Endothelial cell of umbilical vein (primary cell): Measurements from ENCODE around the gene PGAM1.

ENCODE experiments used
- EZH2 ChIP-seq: IDR thresholded peaks from 2 replicates; pipeline ENCODE4 v1.6.1; 2012; ENCODE audit warnings: borderline replicate concordance, low read depth, mild to moderate bottlenecking, moderate library complexity, low read length, inconsistent platforms; ENCODE audit not compliant: severe bottlenecking
- FOS ChIP-seq: IDR thresholded peaks from 2 replicates; pipeline ENCODE4 v1.6.1; 2011; ENCODE audit warnings: mild to moderate bottlenecking, low read length, moderate library complexity, borderline replicate concordance; ENCODE audit not compliant: insufficient read depth
- JUN ChIP-seq: IDR thresholded peaks from 2 replicates; pipeline ENCODE4 v1.6.1; 2011; ENCODE audit warnings: borderline replicate concordance, low read depth; ENCODE audit not compliant: insufficient read length, insufficient read depth
- MAX ChIP-seq: IDR thresholded peaks from 2 replicates; pipeline ENCODE4 v1.6.1; 2011; ENCODE audit not compliant: insufficient read depth, insufficient read length
- POLR2A ChIP-seq: IDR thresholded peaks from 2 replicates; pipeline ENCODE4 v1.6.1; 2012; ENCODE audit warnings: low read depth, mild to moderate bottlenecking, control low read depth, low read length
- POLR2AphosphoS5 ChIP-seq: IDR thresholded peaks from 2 replicates; pipeline ENCODE4 v1.6.1; 2012; ENCODE audit warnings: low read depth, mild to moderate bottlenecking, control low read depth, low read length, moderate library complexity; ENCODE audit not compliant: insufficient read depth
- TF ChIP-seq, protein P1 (sequence below), 2 donors: IDR thresholded peaks; 1 replicate in 1 of 2; 2 replicates in 1 of 2; pipeline ENCODE4 v1.5.1; 2011; ENCODE audit warnings: low read length in 2 of 2, mild to moderate bottlenecking in 2 of 2, moderate library complexity in 2 of 2, control low read depth in 1 of 2, inconsistent platforms in 1 of 2, low read depth in 1 of 2; ENCODE audit not compliant: insufficient read depth in 1 of 2; ENCODE audit errors: extremely low read depth in 1 of 2

DNA sequence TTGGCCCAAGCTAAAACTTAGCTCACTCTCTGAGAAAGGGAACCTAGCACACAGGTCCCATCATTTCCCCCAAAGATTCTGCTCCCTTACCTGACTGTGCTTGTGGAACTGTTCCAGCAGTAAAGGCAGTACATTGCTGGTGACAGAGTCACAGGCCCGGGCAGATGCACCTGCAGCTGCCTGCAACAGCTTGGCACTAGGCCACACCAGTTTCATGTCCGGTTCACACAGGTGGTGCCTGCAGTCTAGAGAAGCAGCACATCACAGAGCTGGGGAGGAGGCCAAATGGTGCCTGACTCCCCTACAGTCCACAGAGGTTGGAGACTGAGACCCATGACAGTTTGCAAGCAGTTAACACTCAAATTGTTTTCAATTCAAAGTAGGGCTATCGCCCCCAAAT is 42.2 kb downstream of the PGAM1 start:
- no peak for TF ChIP-seq POLR2A
- TF ChIP-seq, protein P1, sequence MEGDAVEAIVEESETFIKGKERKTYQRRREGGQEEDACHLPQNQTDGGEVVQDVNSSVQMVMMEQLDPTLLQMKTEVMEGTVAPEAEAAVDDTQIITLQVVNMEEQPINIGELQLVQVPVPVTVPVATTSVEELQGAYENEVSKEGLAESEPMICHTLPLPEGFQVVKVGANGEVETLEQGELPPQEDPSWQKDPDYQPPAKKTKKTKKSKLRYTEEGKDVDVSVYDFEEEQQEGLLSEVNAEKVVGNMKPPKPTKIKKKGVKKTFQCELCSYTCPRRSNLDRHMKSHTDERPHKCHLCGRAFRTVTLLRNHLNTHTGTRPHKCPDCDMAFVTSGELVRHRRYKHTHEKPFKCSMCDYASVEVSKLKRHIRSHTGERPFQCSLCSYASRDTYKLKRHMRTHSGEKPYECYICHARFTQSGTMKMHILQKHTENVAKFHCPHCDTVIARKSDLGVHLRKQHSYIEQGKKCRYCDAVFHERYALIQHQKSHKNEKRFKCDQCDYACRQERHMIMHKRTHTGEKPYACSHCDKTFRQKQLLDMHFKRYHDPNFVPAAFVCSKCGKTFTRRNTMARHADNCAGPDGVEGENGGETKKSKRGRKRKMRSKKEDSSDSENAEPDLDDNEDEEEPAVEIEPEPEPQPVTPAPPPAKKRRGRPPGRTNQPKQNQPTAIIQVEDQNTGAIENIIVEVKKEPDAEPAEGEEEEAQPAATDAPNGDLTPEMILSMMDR (IDR thresholded peaks at IDR 0.05; ENCODE audit: extremely low read depth in 1 of 2, insufficient read depth in 1 of 2, low read depth in 1 of 2, low read length in 2 of 2): no peak
- no peak for TF ChIP-seq POLR2AphosphoS5
- no peak for TF ChIP-seq JUN
- TF ChIP-seq EZH2: no peak
- TF ChIP-seq MAX: no peak
- TF ChIP-seq FOS: no peak
